ENCODE measurements around the gene KLK12.

DNA sequence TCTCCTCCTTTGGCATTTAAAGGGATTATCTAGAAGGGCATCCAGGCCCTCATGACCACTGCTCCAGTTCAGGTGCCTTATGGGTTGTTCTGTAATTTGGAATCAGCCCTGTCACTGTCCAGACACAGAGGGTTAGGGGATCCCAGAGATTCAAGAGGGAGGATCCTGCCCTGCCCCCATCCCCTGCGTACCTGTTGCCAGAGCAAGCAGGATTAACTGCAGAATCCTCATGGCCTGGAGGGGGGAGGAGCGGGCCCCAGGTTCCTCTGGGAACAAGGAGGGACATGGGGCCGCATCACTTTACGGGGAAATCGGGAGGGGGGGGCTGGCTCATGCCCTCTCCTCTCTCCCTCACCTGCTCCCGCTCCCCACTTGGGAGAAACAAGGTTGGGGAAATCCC, 9.4 kb downstream of the KLK12 start:
- no peak for TF ChIP-seq PATZ1 (CRISPR knock-in tag; IDR thresholded peaks at IDR 0.05; ENCODE audit: borderline replicate concordance)
- TF ChIP-seq CREB5 (CRISPR knock-in tag; IDR thresholded peaks at IDR 0.05; ENCODE audit: low read depth): no peak
- no peak for TF ChIP-seq ZC3H10 (CRISPR knock-in tag; IDR thresholded peaks at IDR 0.05)
- no peak for TF ChIP-seq ARNTL (CRISPR knock-in tag; IDR thresholded peaks at IDR 0.05; ENCODE audit: borderline replicate concordance, low read depth)
- no peak for TF ChIP-seq ZFP30 (CRISPR knock-in tag; IDR thresholded peaks at IDR 0.05)
- TF ChIP-seq BACH2 (CRISPR knock-in tag; IDR thresholded peaks at IDR 0.05; ENCODE audit: borderline replicate concordance): no peak
- TF ChIP-seq ISL1 (CRISPR knock-in tag; IDR thresholded peaks at IDR 0.05): no peak
- TF ChIP-seq, protein P1, sequence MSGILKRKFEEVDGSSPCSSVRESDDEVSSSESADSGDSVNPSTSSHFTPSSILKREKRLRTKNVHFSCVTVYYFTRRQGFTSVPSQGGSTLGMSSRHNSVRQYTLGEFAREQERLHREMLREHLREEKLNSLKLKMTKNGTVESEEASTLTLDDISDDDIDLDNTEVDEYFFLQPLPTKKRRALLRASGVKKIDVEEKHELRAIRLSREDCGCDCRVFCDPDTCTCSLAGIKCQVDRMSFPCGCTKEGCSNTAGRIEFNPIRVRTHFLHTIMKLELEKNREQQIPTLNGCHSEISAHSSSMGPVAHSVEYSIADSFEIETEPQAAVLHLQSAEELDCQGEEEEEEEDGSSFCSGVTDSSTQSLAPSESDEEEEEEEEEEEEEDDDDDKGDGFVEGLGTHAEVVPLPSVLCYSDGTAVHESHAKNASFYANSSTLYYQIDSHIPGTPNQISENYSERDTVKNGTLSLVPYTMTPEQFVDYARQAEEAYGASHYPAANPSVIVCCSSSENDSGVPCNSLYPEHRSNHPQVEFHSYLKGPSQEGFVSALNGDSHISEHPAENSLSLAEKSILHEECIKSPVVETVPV (CRISPR knock-in tag; IDR thresholded peaks at IDR 0.05): no peak
- no peak for TF ChIP-seq GLIS3 (CRISPR knock-in tag; IDR thresholded peaks at IDR 0.05)
- no peak for TF ChIP-seq ZNF8 (CRISPR knock-in tag; IDR thresholded peaks at IDR 0.05)
- TF ChIP-seq ZNF565 (CRISPR knock-in tag; conservative IDR thresholded peaks at IDR 0.05; ENCODE audit: low read depth): no peak
